GM21526 (cell line): ENCODE measurements around the gene FRMD4A.

Source experiments
- ATAC-seq: cut with Tn5 transposase; IDR thresholded peaks from one replicate; pipeline ENCODE4 v1.9.1; 2021; ENCODE audit warnings: moderate library complexity; ENCODE audit not compliant: unreplicated experiment, low FRiP score

Gene FRMD4A

GRCh38 chr10:13613519-13613918, 717.2 kb downstream of the FRMD4A start:
- no peak for ATAC-seq

DNA sequence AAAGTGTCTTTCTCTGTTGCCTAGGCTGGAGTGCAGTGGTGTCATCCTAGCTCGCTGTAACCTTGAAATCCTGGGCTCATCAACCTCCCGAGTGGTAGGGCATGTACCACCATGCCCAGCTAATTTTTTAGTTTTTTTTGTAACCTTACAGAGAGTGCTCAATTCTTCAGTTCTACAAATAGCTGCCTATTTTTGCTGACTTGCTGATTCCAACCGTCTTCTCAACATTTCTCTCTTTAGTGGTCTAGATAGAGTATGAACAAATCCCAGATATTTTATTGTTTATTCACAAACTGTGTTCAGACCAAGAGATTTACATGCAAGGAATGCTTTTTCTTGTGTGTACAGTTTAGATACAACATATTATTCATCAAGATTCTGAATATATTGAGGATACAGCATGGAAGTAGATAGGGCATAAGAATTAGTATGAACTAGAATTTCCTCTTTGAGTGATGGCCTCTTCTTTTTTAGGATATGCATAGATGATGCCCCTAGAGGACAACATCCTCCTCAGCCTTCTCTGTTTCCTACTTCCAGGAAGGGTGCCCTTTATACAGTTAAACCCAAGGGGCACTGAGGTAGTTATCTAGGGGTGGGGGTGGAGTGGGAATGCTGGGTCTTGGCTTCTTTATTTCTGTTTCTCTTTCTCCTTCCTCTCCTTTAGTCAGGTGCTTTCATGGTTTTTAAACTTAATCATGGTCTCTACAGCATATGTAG, 717.9 kb downstream of the FRMD4A start:
- no peak for ATAC-seq

- no peak for ATAC-seq
Measured at GRCh38 chr10:13608246-13608853, 722.4 kb downstream of the FRMD4A start.

DNA sequence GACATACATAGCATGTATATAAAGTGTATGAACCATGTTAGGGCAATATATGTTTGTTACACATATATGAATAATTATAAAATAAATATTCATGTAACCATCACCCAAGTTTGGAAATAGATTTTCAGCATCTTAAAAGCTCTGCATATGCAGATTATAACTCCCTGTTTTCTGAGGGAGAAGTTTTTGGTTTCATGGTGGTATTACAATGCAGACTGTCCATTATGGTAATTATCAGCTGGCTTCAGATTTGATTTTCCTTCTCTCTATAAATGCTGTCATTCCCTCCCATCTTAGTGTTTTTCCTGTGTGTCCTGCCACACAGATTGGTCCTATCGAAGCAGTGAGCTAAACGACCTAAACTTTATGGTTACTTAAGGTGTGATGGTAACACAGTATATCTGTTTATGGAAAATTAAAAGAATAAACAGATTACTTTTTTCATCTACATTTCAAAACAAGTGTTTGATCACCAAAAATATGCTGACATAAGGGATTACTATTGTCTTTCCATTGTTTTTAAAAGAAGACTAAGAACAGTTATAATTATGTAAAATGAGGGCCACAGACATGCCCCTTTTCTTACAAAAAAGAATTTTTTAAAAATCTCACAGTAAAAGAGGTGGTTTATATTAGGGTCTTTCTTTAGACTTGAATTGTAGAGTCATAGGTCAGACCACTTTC, 726.2 kb downstream of the FRMD4A start:
- no peak for ATAC-seq

GRCh38 chr10:13597909-13598308, 732.8 kb downstream of the FRMD4A start:
- no peak for ATAC-seq

DNA sequence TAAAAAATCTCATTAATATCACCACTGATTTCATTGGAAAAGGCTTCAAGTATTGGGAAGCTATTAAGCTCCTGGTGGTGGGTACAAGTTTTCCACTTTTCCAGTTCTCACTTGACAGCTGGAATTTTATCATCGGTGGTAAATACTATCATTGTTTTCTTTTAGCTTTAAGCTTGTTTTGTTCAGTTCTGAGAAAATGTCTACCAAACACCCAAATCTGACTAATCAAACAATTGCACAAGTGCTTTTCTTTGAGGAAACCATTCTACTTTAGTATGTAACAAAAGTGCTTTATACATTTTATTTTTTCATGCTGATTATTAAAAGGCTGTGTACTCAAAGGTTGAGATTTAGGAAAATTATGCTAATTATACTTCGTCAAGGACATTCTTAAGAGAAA, 736.1 kb downstream of the FRMD4A start:
- no peak for ATAC-seq
